AG04450 (cell line): ENCODE results near the gene CSNK2B. TPM values are rescaled to one million over a fixed set of nuclear protein-coding genes. Genes with fewer than 3 reads are reported as not detected.
A peak's percentile ranks its signal among the peaks of the same experiment; 100 is the strongest.

ENCODE experiments used
- CTCF ChIA-PET: fragments of 300-600, 350-600 bp; formaldehyde crosslinking; extraction: SDS; loops from one replicate; lab custom pipeline; 2022; ENCODE audit warnings: antibody characterized with exemption, inconsistent platforms; lab: Charles Lee
- POLR2A ChIA-PET: fragments of 350-600 bp; formaldehyde crosslinking; extraction: SDS; loops from one replicate; lab custom pipeline; 2021; ENCODE audit warnings: antibody characterized with exemption, inconsistent platforms; lab: Yijun Ruan, JAX
- DNase-seq: peaks from one replicate; pipeline ENCODE4 v3.0.0-alpha.2; 2011; ENCODE audit warnings: low read depth, low spot score
- H3K27ac ChIP-seq: one replicate; pipeline ENCODE4 v1.5.1; 2012; ENCODE audit warnings: low read depth, low read length, control low read depth
- H3K27me3 ChIP-seq: one replicate; pipeline ENCODE4 v1.6.0; 2012; ENCODE audit warnings: low read length; ENCODE audit not compliant: control insufficient read depth, insufficient read depth
- H3K4me3 ChIP-seq: 2 replicates; pipeline ENCODE4 v1.5.1; 2011; ENCODE audit warnings: mild to moderate bottlenecking, low read depth, low read length, control low read depth
- H3K9me3 ChIP-seq: 2 replicates; pipeline ENCODE4 v1.5.1; 2012; ENCODE audit warnings: low read length; ENCODE audit not compliant: control insufficient read depth, insufficient read depth
- polyA plus RNA-seq: library from polyadenylated mRNA; depleted of rRNA; stranded (reverse); fragments of >200 nt; gene quantifications from 2 replicates; pipeline ENCODE4 v1.2.3, GENCODE V29; 2011
- TF ChIP-seq, protein P1 (sequence below): IDR thresholded peaks from 2 replicates; pipeline ENCODE4 v1.5.1; 2011; ENCODE audit warnings: low read depth, low read length, control low read depth, inconsistent platforms

The CSNK2B gene
- polyA plus RNA-seq, 1 experiment: 80.1 TPM

DNA sequence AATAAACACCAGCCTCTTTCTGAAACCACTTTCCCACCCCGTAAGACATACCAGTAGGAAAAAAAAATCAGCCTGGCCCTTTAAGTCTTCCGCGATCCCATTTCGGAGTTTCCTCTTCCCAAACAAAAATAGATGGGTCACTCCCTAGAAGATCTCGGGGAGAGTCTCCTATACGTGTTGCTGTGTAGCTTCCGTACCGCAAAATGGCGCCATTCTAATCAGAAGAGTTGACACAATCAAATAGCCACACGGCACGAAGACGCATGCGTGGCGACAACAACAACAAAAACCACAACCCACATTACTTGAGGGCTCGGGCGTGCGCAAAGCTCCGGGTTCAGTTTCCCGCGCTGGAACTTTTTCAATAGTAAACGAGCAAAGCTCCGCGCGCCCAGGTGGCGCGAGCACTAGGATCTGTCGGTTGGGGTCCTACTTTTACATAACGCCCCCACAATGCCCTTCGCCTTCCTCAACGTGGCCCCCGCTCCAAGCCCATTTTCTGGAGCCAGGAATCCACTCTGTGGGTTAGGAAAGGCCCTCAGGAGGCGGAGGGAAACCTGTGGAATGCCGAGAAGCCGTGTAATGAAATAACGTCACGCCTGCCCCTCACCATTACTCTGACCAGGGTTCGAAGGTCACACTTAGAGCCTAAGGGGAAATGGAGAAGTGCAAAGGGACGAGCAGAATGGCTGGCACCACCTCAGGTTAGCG lies 935 bp upstream of the CSNK2B start, which contains the start of gene GPANK1:
Gene GPANK1 (minus strand): TSS at position 208 of the 711 bp plus-strand sequence. CDS start 519 bp downstream, outside the sequence.
- CTCF ChIA-PET: interaction anchor here (0.6 to 2.1 kb wide), 8 partner anchors 11 to 288 kb away, joined by 3 to 7 read pairs (median 4); partner anchors contain the start of genes ATP6V1G2, BAG6 and LSM2
- POLR2A ChIA-PET: interaction anchor here (0.6 to 1.9 kb wide), 10 partner anchors 9 to 198 kb away, joined by 3 to 11 read pairs (median 4); partner anchors contain the start of genes ABHD16A, BAG6, HSPA1B and NEU1
- Histone ChIP-seq H3K27me3 (no peaks in the 10 kb centered on the region), H3K27ac (peak within 1 kb of the TSS; percentile 90), H3K9me3 (no peaks in the 10 kb centered on the region; the same call in 1 of the 2 replicates), H3K4me3 (peak within 1 kb of the TSS; percentile 98)
- TF ChIP-seq, protein P1, sequence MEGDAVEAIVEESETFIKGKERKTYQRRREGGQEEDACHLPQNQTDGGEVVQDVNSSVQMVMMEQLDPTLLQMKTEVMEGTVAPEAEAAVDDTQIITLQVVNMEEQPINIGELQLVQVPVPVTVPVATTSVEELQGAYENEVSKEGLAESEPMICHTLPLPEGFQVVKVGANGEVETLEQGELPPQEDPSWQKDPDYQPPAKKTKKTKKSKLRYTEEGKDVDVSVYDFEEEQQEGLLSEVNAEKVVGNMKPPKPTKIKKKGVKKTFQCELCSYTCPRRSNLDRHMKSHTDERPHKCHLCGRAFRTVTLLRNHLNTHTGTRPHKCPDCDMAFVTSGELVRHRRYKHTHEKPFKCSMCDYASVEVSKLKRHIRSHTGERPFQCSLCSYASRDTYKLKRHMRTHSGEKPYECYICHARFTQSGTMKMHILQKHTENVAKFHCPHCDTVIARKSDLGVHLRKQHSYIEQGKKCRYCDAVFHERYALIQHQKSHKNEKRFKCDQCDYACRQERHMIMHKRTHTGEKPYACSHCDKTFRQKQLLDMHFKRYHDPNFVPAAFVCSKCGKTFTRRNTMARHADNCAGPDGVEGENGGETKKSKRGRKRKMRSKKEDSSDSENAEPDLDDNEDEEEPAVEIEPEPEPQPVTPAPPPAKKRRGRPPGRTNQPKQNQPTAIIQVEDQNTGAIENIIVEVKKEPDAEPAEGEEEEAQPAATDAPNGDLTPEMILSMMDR: 0 out of 2 replicates have a peak, but pooled peaks have one; percentile 5
- peak; percentile 87 for DNase-seq

DNA sequence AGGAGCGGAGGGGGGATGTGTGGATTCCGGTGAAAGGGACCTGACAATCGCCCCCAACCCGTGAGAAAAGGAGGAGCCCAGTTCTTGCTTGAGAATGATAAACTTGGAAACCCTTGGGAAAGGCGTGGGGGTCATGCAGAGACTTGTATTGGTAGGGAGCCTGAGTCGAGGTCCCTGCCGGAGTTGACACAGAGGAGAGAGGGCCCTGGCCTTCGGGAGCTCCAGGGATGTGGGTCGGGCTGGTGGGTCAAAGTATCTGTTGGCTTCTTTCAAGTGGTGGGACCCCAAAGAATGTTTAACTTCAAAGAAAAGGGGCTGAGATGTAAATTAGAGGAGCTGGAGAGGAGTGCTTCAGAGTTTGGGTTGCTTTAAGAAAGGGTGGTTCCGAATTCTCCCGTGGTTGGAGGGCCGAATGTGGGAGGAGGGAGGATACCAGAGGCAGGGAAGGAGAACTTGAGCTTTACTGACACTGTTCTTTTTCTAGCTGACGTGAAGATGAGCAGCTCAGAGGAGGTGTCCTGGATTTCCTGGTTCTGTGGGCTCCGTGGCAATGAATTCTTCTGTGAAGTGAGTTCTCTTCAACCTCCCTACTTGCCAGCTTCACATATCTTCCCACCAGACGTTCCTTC lies 571 bp downstream of the CSNK2B start:
- ChIA-PET CTCF (interaction anchor here (1.0 kb wide), 1 partner anchor 140 kb away, joined by 3 read pairs; the partner anchor contains the start of gene LSM2), POLR2A (interaction anchor here (1.0 kb wide), 1 partner anchor 149 kb away, joined by 4 read pairs; the partner anchor contains the start of genes HSPA1A and HSPA1L)
- TF ChIP-seq, protein P1: no peak
- peak overlapping the region; percentile 98 for H3K4me3 ChIP-seq
- no peak overlapping the region for H3K27ac ChIP-seq
- no peak for DNase-seq
- no peaks in the 10 kb centered on the region; the same call in 1 of the 2 replicates for H3K9me3 ChIP-seq
- H3K27me3 ChIP-seq: no peaks in the 10 kb centered on the region

- CTCF ChIA-PET: interaction anchor here (0.7 to 2.0 kb wide), 3 partner anchors 11 to 586 kb away, joined by 4 to 9 read pairs (median 6); partner anchors contain the start of gene LY6G5C
- TF ChIP-seq, protein P1: no peak
- Histone ChIP-seq H3K27ac (peak within 1 kb of the TSS; percentile 21), H3K27me3 (no peaks in the 10 kb centered on the region), H3K4me3 (no peak within 1 kb of the TSS), H3K9me3 (no peaks in the 10 kb centered on the region; the same call in 1 of the 2 replicates)
- no peak for DNase-seq
- POLR2A ChIA-PET: no interaction called here
Measured at GRCh38 chr6:31669676-31670075, 3.8 kb downstream of the CSNK2B start, which contains the start of gene LY6G5B. Gene LY6G5B, plus strand, starts transcription at chr6:31669976. Its CDS starts 975 bp downstream, at chr6:31670951.

DNA sequence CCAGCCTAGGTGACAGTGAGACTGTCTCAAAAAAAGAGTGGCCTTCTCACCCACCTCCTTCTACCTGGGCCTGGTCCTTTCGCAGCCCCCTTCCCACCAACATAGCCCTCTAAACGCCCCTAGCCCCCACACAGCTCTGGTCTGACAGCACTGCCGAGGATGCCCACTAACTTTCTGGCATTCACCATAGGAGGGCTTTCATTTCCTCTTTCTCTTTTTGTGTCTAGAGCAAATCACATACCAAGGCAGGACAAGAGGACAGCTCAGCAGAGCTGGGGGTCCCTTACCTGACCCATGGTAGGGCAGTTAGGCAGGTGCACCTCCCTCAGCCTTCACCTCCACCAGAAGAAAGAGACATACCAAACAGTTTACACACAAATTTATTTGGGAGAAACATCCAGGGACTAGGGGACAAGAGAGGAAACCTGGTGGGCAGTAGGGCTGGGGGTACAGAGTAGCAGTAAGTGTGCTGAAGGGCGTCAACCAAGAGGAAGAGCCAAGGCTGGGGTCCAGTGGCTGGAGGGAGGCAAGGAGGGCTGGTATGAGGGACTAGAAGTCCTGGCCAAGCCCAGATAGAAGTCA lies 10.5 kb downstream of the CSNK2B start:
- ChIA-PET POLR2A (no interaction called here), CTCF (no interaction called here)
- no peaks in the 10 kb centered on the region for H3K9me3 ChIP-seq

More for the DNA sequence above, 10.5 kb downstream of the CSNK2B start:
- no peak for DNase-seq
- TF ChIP-seq, protein P1: no peak
- H3K27me3 ChIP-seq: no peaks in the 10 kb centered on the region
- H3K27ac ChIP-seq: no peak overlapping the region
- H3K4me3 ChIP-seq: no peak overlapping the region
